HG03354 (cell line): ENCODE measurements around the gene AOAH.
"Not testable (repeated sequence)": the region's sequence is repeated elsewhere in the genome, so short reads cannot be mapped to it uniquely, and the experiment has no call there.

Source experiments
- ATAC-seq: cut with Tn5 transposase; IDR thresholded peaks from one replicate; pipeline ENCODE4 v1.9.1; 2021; ENCODE audit warnings: mild to moderate bottlenecking; ENCODE audit not compliant: unreplicated experiment, poor library complexity, severe bottlenecking

AOAH gene

DNA sequence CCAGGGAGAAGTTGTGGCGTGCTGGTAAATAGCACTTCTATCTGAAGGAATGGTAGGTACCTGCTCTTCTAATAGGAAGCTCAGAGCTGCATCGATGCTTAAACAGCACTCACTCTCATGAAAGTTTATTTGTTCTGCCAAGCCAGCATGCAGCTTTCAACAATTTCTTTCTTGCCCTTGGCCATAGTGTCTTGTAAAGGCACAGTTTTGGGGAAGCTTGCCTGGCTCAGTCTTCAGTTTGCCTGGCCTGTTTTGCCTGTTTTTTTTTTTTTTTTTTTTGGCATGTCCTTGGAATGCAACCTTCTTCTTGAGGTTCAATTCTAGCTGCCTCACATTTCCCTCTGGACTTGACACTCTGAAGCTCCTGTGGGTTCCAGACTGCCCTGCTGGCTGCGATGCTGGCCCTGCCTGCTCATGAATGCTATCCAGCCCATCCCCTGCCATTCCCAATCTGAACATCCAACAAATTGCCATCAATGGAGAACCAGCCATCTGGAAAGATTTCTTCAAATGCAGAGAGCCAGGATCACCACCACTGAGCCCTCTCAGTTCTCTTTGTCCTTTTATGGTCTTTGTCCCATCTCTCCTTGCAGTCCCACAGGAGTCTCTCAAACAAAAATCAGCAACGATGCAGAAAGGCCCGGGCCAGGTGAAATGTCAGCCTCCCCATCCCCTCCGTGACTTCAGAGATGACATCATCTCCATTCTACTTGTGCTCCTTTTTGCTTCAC lies 200.8 kb downstream of the AOAH start:
- ATAC-seq: no peak

DNA sequence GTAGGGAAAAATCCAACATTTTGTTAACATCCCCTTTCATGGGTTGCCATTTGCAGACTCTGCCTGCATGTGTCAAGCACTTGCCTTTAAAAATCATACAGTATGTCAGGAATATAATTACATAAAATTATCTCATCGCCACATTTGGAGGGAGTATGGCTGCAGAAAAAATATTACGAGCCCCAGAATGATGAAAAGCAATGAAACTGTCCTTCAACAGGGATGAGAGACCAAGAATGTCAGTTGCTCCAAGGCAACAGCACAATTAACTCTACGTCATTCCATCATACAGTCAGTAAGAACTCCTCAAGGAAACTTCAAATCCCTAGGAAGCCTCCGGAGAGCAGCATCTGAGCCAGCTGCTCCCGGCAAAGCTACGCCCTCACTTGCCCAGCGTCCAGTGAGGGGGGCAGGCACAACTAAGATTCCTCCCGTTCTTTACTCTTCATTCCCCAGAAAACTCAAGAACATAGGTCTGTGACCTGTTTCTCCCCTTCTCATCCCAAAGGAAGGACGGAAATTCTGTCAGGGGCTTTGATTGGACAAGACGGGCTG lies 201.8 kb downstream of the AOAH start:
- ATAC-seq: no peak

- ATAC-seq: no peak
Observed at GRCh38 chr7:36521911-36522310, 202.4 kb downstream of the AOAH start.

- ATAC-seq: no peak
Observed at GRCh38 chr7:36521133-36521532, 203.2 kb downstream of the AOAH start.

DNA sequence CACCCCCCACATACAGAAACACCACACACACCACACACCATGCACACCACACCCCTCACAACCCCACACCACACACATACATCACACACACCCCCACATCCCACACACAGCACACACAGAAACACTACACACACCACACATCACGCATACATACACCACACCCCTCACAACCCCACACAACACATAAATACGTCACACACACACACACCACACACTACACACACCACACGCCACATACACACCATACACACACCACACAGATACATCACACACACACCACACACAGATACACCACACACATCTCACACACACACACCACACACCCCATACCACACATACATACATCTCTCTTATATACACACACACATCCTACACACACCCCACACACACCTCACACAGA lies 208.4 kb downstream of the AOAH start:
- no peak for ATAC-seq

GRCh38 chr7:36514289-36515243 lies 209.7 kb downstream of the AOAH start:
- ATAC-seq: no peak

DNA sequence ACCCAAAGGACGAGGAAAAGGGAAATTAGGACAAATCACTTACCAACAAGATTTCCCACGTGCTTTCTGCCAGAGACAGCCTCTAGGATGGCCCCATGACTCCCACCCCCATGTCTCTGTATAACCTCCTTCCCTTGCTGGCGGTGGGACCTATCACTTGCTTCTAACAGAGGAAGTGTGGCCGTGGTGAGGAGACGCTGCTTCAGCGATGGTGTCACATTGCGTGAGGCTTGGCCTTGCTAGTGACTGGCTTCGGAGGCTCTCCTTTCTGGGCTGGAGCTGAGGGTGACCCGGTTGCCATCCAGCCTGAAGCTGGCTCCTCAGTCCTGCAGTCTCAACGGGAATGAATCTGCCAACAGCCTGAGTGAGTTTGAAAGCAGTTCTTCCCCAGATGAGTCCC lies 210.9 kb downstream of the AOAH start:
- ATAC-seq: no peak

DNA sequence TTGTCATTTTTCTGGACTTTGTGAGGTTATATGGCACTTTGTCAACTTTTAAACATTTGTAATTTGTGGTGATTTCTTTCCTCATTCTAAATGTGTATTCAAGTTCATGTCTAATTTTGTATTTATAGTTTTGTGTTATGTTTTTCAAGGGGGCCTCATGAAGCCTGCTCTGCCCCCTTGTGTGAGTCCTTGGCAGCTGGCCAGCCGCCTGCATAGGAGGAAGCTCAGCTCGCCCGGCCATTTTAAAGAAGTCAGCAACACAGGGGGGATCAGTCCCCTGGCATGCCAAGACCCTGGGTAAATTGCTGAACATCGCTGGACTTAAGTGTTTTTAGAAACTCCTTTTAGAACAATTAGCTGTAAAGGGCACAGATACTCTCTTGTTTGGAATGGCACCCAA lies 211.7 kb downstream of the AOAH start:
- ATAC-seq: no peak

DNA sequence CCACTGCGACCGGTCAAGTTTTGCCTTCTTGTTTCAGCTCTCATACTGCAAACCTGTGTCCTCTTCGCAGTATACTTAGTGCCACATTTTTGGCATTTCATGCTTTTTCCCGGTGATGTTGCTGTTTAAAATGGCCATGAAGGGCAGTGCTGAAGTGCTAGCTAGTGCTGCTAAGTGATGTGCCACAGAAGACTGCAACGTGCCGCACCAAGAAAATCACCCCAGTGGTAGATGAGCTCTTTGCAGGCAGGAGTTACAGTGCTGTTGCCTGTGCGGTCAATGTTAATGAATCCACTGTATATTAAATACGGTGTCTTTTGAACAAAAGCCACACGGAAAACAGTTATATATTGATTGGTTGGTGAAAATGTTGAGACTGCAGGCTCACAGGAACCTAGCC lies 214.3 kb downstream of the AOAH start:
- no peak for ATAC-seq

DNA sequence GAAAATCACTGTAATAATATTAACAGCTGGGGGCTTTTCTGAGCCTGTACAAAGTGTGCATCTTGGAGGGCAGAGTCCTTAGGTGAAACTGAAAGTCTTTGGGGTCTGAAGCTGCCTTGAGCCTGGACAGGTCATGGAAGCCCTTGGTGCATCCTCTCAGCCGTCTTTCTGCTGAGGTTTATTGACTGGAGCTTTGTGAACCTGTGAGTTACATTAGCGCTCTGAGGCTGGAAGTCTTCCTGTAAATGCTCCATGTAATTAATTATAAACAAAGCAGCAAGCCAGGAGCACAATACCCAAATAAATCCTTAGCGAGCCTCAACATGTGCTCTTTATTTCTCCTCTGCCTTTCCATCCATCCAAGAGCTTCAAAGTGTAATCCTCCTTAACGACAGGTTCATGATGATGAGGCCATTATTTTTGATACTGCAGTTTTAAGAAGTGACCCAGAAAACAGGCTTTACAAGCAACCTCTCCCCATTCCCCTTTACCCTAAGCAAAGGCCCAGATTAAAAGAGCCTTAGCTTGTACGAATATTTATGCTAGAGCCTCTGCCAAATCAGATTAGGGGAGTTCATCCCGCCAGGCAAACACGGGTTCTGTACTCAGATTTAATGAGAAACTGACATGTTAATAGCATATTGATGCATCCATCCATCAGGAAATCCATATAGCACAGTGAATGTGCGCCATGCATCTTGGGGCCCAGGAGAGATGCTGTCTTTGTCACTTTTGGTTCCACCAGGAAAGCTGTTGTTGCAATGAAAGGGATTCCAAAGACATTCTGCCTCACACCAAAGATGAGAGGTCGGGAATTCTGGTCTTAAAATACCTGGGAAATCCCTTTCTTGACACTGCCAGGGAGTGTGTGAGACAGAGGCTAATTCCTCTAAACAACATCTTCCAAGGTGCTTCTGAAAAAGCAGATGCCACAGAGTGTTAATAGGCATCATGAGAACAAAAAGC lies 216.5 kb downstream of the AOAH start:
- no peak for ATAC-seq

- ATAC-seq: no peak
Observed at GRCh38 chr7:36506820-36507219, 217.5 kb downstream of the AOAH start.

GRCh38 chr7:36506130-36506798 lies 218.0 kb downstream of the AOAH start:
- no peak for ATAC-seq

DNA sequence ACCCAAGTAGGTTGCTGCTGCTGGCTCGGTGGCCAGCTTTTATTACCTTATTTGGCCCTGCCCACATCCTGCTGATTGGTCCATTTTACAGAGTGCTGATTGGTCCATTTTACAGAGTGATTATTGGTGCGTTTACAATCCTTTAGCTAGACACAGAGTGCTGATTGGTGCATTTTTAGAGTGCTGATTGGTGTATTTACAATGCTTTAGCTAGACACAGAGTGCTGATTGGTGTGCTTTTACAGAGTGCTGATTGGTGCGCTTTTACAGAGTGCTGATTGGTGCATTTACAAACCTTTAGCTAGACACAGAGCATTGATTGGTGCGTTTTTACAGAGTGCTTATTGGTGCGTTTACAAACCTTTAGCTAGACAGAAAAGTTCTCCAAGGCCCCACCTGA lies 219.7 kb downstream of the AOAH start:
- ATAC-seq: not testable (repeated sequence)

DNA sequence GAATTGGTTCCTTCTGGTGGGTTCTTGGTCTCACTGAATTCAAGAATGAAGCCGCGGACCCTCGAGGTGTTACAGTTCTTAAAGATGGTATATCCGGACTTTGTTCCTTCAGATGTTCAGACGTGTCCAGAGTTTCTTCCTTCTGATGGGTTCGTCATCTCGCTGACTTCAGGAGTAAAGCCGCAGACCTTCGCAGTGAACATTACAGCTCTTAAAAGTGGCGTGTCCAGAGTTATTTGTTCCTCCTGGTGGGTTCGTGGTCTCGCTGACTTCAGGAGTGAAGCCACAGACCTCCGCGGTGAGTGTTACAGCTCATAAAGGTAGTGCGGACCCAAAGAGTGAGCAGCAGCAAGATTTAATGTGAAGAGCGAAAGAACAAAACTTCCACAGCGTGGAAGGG lies 220.1 kb downstream of the AOAH start:
- not testable (repeated sequence) for ATAC-seq

DNA sequence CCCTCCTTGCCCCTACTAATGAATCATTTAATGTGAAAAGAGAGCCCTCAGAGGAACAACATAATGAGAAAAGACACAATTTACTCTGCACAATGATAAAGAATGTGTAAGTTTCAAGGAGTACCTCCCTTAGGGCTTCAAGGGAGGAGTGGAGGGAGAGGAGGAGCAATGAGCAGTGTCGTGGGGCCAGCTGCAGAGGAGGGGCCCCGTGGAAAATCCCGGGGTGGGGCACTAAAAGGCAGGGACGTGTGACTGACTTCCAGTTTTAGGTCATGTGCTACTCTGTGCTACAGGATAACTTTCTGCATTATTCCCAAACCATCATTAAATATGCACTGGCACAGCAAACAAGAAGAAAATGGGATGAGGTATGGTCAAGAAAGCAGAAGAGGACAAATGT lies 226.5 kb downstream of the AOAH start:
- ATAC-seq: no peak

DNA sequence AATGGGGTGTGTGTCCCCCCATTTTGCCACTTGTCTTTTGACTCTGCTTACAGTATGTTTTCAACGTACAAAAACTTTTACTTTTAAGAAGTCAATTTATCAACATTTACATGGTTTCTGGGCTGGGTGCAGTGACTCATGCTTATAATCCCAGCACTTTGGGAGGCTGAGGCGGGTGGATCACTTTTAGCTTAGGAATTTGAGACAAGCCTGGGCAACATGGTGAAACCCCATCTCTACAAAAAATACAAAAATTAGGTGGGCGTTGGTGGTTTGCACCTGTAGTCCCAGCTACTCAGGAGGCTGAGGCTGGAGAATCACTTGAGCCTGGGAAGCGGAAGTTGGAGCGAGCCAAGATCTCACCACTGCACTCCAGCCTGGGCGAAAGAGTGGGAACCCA lies 227.1 kb downstream of the AOAH start:
- ATAC-seq: not testable (repeated sequence)

DNA sequence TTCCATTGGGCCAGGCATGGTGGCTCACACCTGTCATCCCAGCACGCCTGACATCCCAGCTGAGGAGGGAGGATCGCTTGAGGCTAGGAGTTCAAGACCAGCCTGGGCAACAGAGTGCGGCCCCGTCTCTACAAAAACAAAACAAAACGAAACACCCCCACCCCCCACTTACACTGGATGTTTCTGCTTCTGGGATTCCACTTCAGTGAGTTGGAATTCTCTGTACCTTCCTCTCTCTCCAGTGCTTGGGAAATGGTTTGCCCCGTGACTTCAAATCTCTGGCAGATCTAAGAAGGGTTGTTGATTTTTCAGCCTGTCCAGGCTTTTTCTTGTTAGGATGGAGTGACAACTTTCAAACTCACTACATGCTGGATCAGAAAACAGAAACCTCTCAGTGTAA lies 227.7 kb downstream of the AOAH start:
- no peak for ATAC-seq

DNA sequence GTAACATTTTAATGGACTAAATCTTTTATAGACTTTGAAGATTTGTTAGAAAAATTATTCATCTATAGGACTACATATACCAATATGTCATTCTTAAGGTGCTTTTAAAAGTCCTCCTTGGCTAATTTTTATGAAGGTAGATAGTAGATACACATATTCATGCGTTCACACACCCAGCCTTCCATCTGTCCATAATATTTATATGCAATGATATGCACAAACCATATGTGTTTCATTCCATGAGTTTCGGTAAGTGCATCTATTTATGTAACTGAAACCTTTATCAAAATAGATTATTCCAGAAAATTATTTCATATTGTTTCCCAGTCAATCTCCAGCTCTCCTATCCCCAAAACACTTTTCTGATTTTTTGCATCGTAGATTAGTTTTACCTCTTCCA lies 233.0 kb downstream of the AOAH start:
- ATAC-seq: no peak

DNA sequence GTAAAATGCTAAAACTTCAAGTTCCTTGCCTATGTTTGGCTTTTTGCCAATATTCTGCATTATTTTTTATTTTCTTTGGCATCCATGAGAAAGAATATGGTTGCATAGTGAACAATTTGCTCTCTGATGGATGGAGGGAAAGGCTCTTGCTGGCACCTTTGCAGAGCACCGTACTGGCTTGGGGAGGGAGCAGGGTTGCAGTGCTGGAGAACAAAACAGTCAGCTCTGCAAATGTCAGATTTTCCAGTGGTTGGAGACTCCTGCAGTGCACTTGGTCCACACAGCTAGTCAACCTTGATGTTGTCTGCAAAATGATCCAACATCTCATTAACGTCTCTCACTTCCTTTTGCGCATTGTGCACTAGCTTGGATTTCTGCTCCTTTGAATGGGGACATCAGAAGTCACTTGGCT lies 233.9 kb downstream of the AOAH start:
- ATAC-seq: no peak
